OCI-LY7 (cell line): ENCODE measurements around the gene UBA6. TPM values are rescaled to one million over a fixed set of nuclear protein-coding genes. Genes with fewer than 3 reads are reported as not detected.

Experiments used
- BruUV-seq: library from RNA; stranded (reverse); fragments of 400-500 nt; replicated peaks from 2 replicates; lab custom pipeline; 2021; lab: Mats Ljungman, UMichigan
- CTCF ChIA-PET: fragments of 300-600 bp; sonication (Branson Sonifier 250); formaldehyde crosslinking; loops from one replicate; lab custom pipeline; 2022; ENCODE audit warnings: antibody characterized with exemption; ENCODE audit not compliant: unreplicated experiment; lab: Charles Lee
- POLR2A ChIA-PET: fragments of 300-600 bp; sonication (Branson Sonifier 250); formaldehyde crosslinking; loops from one replicate; lab custom pipeline; 2022; ENCODE audit warnings: antibody characterized with exemption; lab: Charles Lee
- DNase-seq: peaks from one replicate; pipeline ENCODE4 v3.0.0-alpha.2; 2015; ENCODE audit warnings: low spot score
- H2AFZ ChIP-seq: fragments of 200-600 bp; sonication (generic), shearing (Covaris generic); 2 replicates; pipeline ENCODE4 v1.6.1; 2014; ENCODE audit warnings: mild to moderate bottlenecking, antibody characterized with exemption, low read length, moderate library complexity
- H3K27ac ChIP-seq: fragments of 200-600 bp; sonication (generic); 2 replicates; pipeline ENCODE4 v1.5.1; 2014; ENCODE audit warnings: mixed run types, low read depth, mild to moderate bottlenecking, moderate library complexity, low read length, inconsistent platforms; ENCODE audit not compliant: poor library complexity, severe bottlenecking
- H3K36me3 ChIP-seq: fragments of 200-600 bp; sonication (generic); 2 replicates; pipeline ENCODE4 v1.6.1; 2014; ENCODE audit warnings: mild to moderate bottlenecking, antibody characterized with exemption, low read length, moderate library complexity, mixed read lengths; ENCODE audit not compliant: insufficient read depth
- H3K4me1 ChIP-seq: fragments of 200-600 bp; sonication (generic); 2 replicates; pipeline ENCODE4 v1.5.1; 2014; ENCODE audit warnings: mild to moderate bottlenecking, low read length; ENCODE audit not compliant: insufficient read depth, poor library complexity, severe bottlenecking
- H3K4me2 ChIP-seq: fragments of 200-600 bp; sonication (generic); 2 replicates; pipeline ENCODE4 v1.6.1; 2014; ENCODE audit warnings: mild to moderate bottlenecking, low read length
- H3K4me3 ChIP-seq: fragments of 200-600 bp; sonication (generic); 2 replicates; pipeline ENCODE4 v1.5.1; 2014; ENCODE audit warnings: mild to moderate bottlenecking, low read depth, low read length; ENCODE audit not compliant: poor library complexity, severe bottlenecking
- H3K79me2 ChIP-seq: fragments of 200-600 bp; sonication (generic); 2 replicates; pipeline ENCODE4 v1.6.1; 2016; ENCODE audit warnings: low read depth, mild to moderate bottlenecking, low read length, moderate library complexity, mixed read lengths; ENCODE audit not compliant: insufficient read depth
- H3K9me2 ChIP-seq: fragments of 200-600 bp; sonication (generic); 2 replicates; pipeline ENCODE4 v1.6.1; 2016; ENCODE audit warnings: mild to moderate bottlenecking, low read length, mixed read lengths; ENCODE audit not compliant: insufficient read depth
- H3K9me3 ChIP-seq: fragments of 200-600 bp; sonication (generic); 2 replicates; pipeline ENCODE4 v1.6.1; 2014; ENCODE audit warnings: mild to moderate bottlenecking, mixed run types, low read length, mixed read lengths
- H4K20me1 ChIP-seq: fragments of 200-600 bp; sonication (generic); 2 replicates; pipeline ENCODE4 v1.6.1; 2014; ENCODE audit warnings: mild to moderate bottlenecking, antibody characterized with exemption, low read length, moderate library complexity, mixed read lengths; ENCODE audit not compliant: insufficient read depth
- EZH2phosphoT487 ChIP-seq: fragments of 200-600 bp; sonication (generic); IDR thresholded peaks from 2 replicates; pipeline ENCODE4 v1.6.1; 2018; ENCODE audit warnings: low read depth, borderline replicate concordance, mild to moderate bottlenecking, mixed run types, antibody characterized with exemption, low read length, moderate library complexity, mixed read lengths
- intact Hi-C: fragments of 100-400 bp; cut with micrococcal nuclease; formaldehyde crosslinking; loops from one replicate; pipeline ENCODE4 v1.10.0; 2022; ENCODE audit not compliant: unreplicated experiment
- total RNA-seq, 2 experiments: library from RNA; depleted of rRNA in 1 of 2; stranded (reverse); fragments of >200 nt in 1 of 2; shearing (Covaris generic) in 1 of 2; gene quantifications; 2 replicates each; pipeline ENCODE4 v1.2.3, GENCODE V29; 2014 to 2022
- TF ChIP-seq, protein P1 (sequence below): fragments of 200-600 bp; sonication (generic); conservative IDR thresholded peaks from 2 replicates; pipeline ENCODE4 v1.5.1; 2014; ENCODE audit warnings: mild to moderate bottlenecking, antibody characterized with exemption, low read length, moderate library complexity, mixed read lengths

UBA6 gene
- total RNA-seq, 2 experiments from 2014 or later, result 40.6 to 92.4 TPM

DNA sequence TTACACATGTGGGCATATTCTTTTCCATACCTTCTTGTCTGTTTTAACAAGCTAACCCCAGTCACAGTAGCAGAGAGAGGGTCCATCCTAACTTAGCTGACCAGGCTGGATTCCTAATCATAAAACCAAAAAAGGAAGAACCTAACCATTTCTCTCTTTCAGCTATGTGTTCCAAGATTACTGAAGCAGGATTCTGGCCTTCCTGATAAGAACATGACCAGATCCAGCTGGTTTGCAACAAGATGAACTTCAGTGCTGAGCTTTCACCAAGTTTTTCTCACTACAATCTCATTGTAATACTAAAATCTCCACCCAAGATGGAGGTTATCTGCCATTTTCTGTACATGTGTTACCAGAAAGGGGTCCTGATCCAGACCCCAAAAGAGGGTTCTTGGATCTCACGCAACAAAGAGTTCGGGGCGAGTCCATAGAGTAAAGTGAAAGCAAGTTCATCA is 20.4 kb upstream of the UBA6 start:
- ChIA-PET POLR2A (interaction anchor here (1.7 kb wide), 1 partner anchor 10 kb away, joined by 3 read pairs; no protein-coding TSS in a partner anchor), CTCF (no interaction called here)
- H3K27ac ChIP-seq, result no peak overlapping the region
- no peak for DNase-seq
- no peaks in the 10 kb centered on the region for H3K4me1 ChIP-seq
- H3K9me2 ChIP-seq, result no peaks in the 10 kb centered on the region
- TF ChIP-seq EZH2phosphoT487, result no peak
- TF ChIP-seq, protein P1, sequence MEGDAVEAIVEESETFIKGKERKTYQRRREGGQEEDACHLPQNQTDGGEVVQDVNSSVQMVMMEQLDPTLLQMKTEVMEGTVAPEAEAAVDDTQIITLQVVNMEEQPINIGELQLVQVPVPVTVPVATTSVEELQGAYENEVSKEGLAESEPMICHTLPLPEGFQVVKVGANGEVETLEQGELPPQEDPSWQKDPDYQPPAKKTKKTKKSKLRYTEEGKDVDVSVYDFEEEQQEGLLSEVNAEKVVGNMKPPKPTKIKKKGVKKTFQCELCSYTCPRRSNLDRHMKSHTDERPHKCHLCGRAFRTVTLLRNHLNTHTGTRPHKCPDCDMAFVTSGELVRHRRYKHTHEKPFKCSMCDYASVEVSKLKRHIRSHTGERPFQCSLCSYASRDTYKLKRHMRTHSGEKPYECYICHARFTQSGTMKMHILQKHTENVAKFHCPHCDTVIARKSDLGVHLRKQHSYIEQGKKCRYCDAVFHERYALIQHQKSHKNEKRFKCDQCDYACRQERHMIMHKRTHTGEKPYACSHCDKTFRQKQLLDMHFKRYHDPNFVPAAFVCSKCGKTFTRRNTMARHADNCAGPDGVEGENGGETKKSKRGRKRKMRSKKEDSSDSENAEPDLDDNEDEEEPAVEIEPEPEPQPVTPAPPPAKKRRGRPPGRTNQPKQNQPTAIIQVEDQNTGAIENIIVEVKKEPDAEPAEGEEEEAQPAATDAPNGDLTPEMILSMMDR, result no peak
- no peaks in the 10 kb centered on the region for H4K20me1 ChIP-seq
- H3K4me3 ChIP-seq, result no peak overlapping the region
- H2AFZ ChIP-seq, result no peak overlapping the region
- intact Hi-C loops, result no loop called here
- H3K79me2 ChIP-seq, result no peaks in the 10 kb centered on the region
- no TSS peak for BruUV-seq
- H3K36me3 ChIP-seq, result peaks cover 16% of the 10 kb centered on the region
- no peaks in the 10 kb centered on the region for H3K9me3 ChIP-seq
- no peak overlapping the region for H3K4me2 ChIP-seq

- Histone ChIP-seq H3K4me2 (no peak overlapping the region), H3K9me3 (no peaks in the 10 kb centered on the region), H3K9me2 (no peaks in the 10 kb centered on the region), H3K4me3 (no peak overlapping the region), H3K4me1 (no peaks in the 10 kb centered on the region), H3K27ac (no peak overlapping the region), H4K20me1 (no peaks in the 10 kb centered on the region), H3K79me2 (no peaks in the 10 kb centered on the region), H3K36me3 (peaks cover 16% of the 10 kb centered on the region), H2AFZ (no peak overlapping the region)
- DNase-seq, result no peak
- POLR2A ChIA-PET, result interaction anchor here (0.8 to 1.7 kb wide), 2 partner anchors 9 to 15 kb away, joined by 3 read pairs; no protein-coding TSS in a partner anchor
- CTCF ChIA-PET, result interaction anchor here (0.5 kb wide), 1 partner anchor 216 kb away, joined by 4 read pairs; no protein-coding TSS in a partner anchor
- no TSS peak for BruUV-seq
- intact Hi-C loops, result no loop called here
- TF ChIP-seq EZH2phosphoT487, result no peak
- TF ChIP-seq, protein P1, result no peak
Observed at GRCh38 chr4:67719953-67720617, 19.1 kb upstream of the UBA6 start.

DNA sequence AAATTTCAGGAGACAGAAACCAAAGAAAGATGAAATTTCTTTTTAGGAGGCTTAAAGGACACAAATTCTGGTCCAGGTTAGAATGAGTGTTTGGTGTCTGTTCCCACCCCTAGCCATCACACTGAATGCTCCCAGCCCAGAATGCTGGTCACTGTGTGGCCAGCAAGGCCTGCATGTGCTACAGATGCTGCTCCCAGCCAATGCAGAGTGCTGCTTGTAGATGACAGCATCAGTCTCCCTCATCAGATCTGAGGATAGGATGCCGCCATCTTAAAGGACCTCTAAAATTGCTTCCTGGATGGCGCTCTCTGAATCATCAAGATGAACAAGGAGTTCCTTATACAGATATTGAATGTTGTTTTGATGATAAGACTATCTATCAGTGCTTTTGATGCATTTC is 17.9 kb upstream of the UBA6 start:
- H3K36me3 ChIP-seq, result peaks cover 16% of the 10 kb centered on the region
- H3K9me3 ChIP-seq, result no peaks in the 10 kb centered on the region
- no peak overlapping the region for H3K4me3 ChIP-seq
- no peaks in the 10 kb centered on the region for H3K79me2 ChIP-seq
- TF ChIP-seq, protein P1, result no peak
- no peak for TF ChIP-seq EZH2phosphoT487
- H3K9me2 ChIP-seq, result no peaks in the 10 kb centered on the region
- no TSS peak for BruUV-seq
- no peak for DNase-seq
- intact Hi-C loops, result no loop called here
- POLR2A ChIA-PET, result interaction anchor here (0.7 kb wide), 2 partner anchors 183 to 1912 kb away, joined by 3 read pairs; no protein-coding TSS in a partner anchor
- H3K4me1 ChIP-seq, result no peaks in the 10 kb centered on the region
- CTCF ChIA-PET, result no interaction called here
- no peaks in the 10 kb centered on the region for H4K20me1 ChIP-seq
- no peak overlapping the region for H3K4me2 ChIP-seq
- no peak overlapping the region for H2AFZ ChIP-seq
- no peak overlapping the region for H3K27ac ChIP-seq
